HG03378 (cell line): ENCODE measurements around the gene PIWIL4.
A peak's percentile ranks its signal among the peaks of the same experiment; 100 is the strongest.
"Not testable (repeated sequence)": the region's sequence is repeated elsewhere in the genome, so short reads cannot be mapped to it uniquely, and the experiment has no call there.

ENCODE experiments used
- ATAC-seq: cut with Tn5 transposase; IDR thresholded peaks from one replicate; pipeline ENCODE4 v1.9.1; 2021; ENCODE audit warnings: mild to moderate bottlenecking, moderate library complexity; ENCODE audit not compliant: unreplicated experiment

The PIWIL4 gene

GRCh38 chr11:94546886-94547285 lies 20.3 kb upstream of the PIWIL4 start:
- ATAC-seq, result no peak

GRCh38 chr11:94549146-94549545 lies 18.0 kb upstream of the PIWIL4 start:
- ATAC-seq, result no peak

- ATAC-seq, result no peak
These were observed 16.7 kb upstream of the PIWIL4 start for GRCh38 chr11:94550513-94550912.

GRCh38 chr11:94553938-94554337 lies 13.2 kb upstream of the PIWIL4 start:
- no peak for ATAC-seq

GRCh38 chr11:94555752-94556329 lies 11.3 kb upstream of the PIWIL4 start:
- not testable (repeated sequence) for ATAC-seq

GRCh38 chr11:94557421-94557820 lies 9.7 kb upstream of the PIWIL4 start:
- ATAC-seq, result no peak

- ATAC-seq, result no peak
These were observed 9.2 kb upstream of the PIWIL4 start for GRCh38 chr11:94557992-94558391.

GRCh38 chr11:94558468-94558867 lies 8.7 kb upstream of the PIWIL4 start:
- peak; percentile 74 for ATAC-seq

- ATAC-seq, result no peak
These were observed 8.2 kb upstream of the PIWIL4 start for GRCh38 chr11:94558932-94559331.

GRCh38 chr11:94559361-94559760 lies 7.8 kb upstream of the PIWIL4 start:
- ATAC-seq, result no peak

- no peak for ATAC-seq
These were observed 6.3 kb upstream of the PIWIL4 start for GRCh38 chr11:94560834-94561233.

GRCh38 chr11:94563176-94563847 lies 3.9 kb upstream of the PIWIL4 start:
- no peak for ATAC-seq

- no peak for ATAC-seq
These were observed 3.2 kb upstream of the PIWIL4 start for GRCh38 chr11:94563848-94564467.

- ATAC-seq, result no peak
These were observed 1.0 kb downstream of the PIWIL4 start for GRCh38 chr11:94568200-94568599.

- no peak for ATAC-seq
These were observed 1.5 kb downstream of the PIWIL4 start for GRCh38 chr11:94568717-94569116.

- not testable (repeated sequence) for ATAC-seq
These were observed 5.8 kb downstream of the PIWIL4 start for GRCh38 chr11:94572975-94573374.

GRCh38 chr11:94574193-94574961 lies 7.2 kb downstream of the PIWIL4 start:
- ATAC-seq, result no peak

- ATAC-seq, result no peak
These were observed 9.1 kb downstream of the PIWIL4 start for GRCh38 chr11:94576306-94576705.

GRCh38 chr11:94577841-94578240 lies 10.7 kb downstream of the PIWIL4 start:
- ATAC-seq, result no peak

GRCh38 chr11:94581926-94582325 lies 14.8 kb downstream of the PIWIL4 start:
- peak; percentile 78 for ATAC-seq

GRCh38 chr11:94583213-94583865 lies 16.2 kb downstream of the PIWIL4 start:
- no peak for ATAC-seq
